HFF-Myc (cell line): ENCODE results near the gene CAST.

ENCODE experiments used
- DNase-seq: peaks from one replicate; pipeline ENCODE4 v3.0.0-alpha.2; 2011; ENCODE audit warnings: low read depth; ENCODE audit errors: extremely low read depth
- H3K4me3 ChIP-seq: replicated peaks from 2 replicates; pipeline ENCODE4 v1.5.1; 2011; ENCODE audit warnings: low read depth, mild to moderate bottlenecking, control low read depth, low read length
- TF ChIP-seq, protein P1 (sequence below): IDR thresholded peaks from 2 replicates; pipeline ENCODE4 v1.5.1; 2012; ENCODE audit warnings: mild to moderate bottlenecking, low read depth, low read length, control low read depth; ENCODE audit errors: missing control alignments

Gene CAST

DNA sequence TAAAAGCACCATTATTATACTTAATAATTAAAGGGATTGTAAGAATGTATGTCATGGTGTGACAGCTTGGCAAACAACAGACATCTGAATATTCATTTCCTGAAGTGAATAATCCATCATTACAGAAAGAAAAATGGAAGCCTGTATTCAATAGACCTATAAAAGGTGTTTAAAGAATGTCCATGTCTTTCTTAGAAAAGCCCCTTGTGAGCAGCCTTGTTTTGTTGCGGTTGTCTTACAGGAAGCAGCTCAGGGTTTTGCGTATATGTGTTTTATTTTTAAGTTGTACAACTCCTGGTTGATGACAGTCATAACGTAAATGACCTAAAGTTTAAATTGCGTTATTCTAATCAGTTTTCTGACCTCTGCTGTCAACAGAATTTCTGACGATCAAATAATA is 53.8 kb downstream of the CAST start:
- TF ChIP-seq, protein P1, sequence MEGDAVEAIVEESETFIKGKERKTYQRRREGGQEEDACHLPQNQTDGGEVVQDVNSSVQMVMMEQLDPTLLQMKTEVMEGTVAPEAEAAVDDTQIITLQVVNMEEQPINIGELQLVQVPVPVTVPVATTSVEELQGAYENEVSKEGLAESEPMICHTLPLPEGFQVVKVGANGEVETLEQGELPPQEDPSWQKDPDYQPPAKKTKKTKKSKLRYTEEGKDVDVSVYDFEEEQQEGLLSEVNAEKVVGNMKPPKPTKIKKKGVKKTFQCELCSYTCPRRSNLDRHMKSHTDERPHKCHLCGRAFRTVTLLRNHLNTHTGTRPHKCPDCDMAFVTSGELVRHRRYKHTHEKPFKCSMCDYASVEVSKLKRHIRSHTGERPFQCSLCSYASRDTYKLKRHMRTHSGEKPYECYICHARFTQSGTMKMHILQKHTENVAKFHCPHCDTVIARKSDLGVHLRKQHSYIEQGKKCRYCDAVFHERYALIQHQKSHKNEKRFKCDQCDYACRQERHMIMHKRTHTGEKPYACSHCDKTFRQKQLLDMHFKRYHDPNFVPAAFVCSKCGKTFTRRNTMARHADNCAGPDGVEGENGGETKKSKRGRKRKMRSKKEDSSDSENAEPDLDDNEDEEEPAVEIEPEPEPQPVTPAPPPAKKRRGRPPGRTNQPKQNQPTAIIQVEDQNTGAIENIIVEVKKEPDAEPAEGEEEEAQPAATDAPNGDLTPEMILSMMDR: no peak
- DNase-seq: no peak

GRCh38 chr5:96716716-96717115 is 54.5 kb downstream of the CAST start:
- DNase-seq: no peak
- H3K4me3 ChIP-seq: no peak overlapping the region
- TF ChIP-seq, protein P1: no peak

More for the DNA sequence above, 53.8 kb downstream of the CAST start:
- no peak overlapping the region for H3K4me3 ChIP-seq

DNA sequence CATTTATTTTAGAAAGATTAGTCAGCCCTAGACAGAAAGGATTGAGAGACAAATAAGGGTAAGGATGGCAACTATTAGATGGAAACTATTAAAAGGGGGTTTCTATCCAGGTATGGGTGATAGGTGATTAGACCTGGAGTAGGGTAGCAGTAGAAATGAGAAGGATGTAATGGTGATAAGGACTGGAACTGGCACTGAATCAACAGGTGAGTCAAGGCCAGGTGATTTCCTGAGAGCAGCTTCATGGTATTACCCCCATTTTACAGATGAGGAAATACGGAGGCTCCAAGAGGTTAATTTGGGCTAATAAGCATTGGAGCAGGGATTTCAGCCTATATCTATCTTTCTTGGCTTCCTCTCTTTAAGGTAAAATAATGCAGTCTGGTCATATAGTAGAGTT is 55.7 kb downstream of the CAST start:
- H3K4me3 ChIP-seq: no peak overlapping the region
- TF ChIP-seq, protein P1: no peak
- DNase-seq: no peak

GRCh38 chr5:96718635-96719077 is 56.5 kb downstream of the CAST start:
- no peak for DNase-seq
- TF ChIP-seq, protein P1: no peak

GRCh38 chr5:96720408-96720807 is 58.2 kb downstream of the CAST start:
- H3K4me3 ChIP-seq: no peak overlapping the region
- DNase-seq: no peak
- TF ChIP-seq, protein P1: no peak

More at GRCh38 chr5:96718635-96719077, 56.5 kb downstream of the CAST start:
- no peak overlapping the region for H3K4me3 ChIP-seq

DNA sequence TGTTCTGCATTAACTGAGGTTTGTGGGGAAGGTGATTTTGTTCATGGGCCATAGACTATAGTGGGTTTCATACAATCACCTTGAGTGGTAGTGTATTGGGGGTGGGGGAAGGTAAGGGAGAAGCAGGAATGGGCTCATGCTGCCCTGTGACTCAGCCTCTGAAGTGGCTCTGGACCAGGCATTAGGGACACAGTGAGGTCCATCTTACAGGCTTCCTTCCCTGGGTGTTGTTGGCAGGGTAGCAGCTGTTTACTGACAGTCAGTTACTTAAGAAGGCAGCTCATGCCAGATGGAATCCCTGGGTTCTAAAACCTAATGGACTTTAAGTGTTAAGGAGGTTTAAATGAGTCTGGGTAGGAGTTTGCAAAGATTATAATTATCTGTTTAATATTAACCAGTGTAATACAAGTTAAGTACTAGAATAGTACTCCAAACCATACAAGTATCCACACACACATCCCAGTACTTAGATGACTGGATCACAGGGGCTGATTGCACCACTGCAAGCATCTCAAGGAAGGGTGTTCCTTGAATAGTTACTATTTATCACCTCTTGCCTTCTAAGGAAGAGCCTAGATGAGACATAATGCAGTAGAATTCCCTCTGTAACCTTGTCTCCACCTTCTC is 59.3 kb downstream of the CAST start:
- TF ChIP-seq, protein P1: no peak
- H3K4me3 ChIP-seq: no peak overlapping the region
- no peak for DNase-seq

GRCh38 chr5:96725257-96725656 is 63.1 kb downstream of the CAST start:
- no peak for DNase-seq
- TF ChIP-seq, protein P1: no peak
- no peak overlapping the region for H3K4me3 ChIP-seq
